K562 (cell line): ENCODE measurements around the gene SLC6A13. TPM values are rescaled to one million over a fixed set of nuclear protein-coding genes. Genes with fewer than 3 reads are reported as not detected.

Experiments
- ATAC-seq: fragments of 200-7000 bp; cut with Tn5 transposase; 3 replicates; pipeline ENCODE4 v1.9.1; 2020; ENCODE audit warnings: moderate library complexity
- BruUV-seq: library from RNA; stranded (reverse); fragments of 400-500 nt; replicated peaks from 2 replicates; lab custom pipeline; 2021; lab: Mats Ljungman, UMichigan
- CTCF ChIA-PET: fragments of 300-600 bp; formaldehyde crosslinking; extraction: SDS; loops from one replicate; lab custom pipeline; 2021; ENCODE audit warnings: low intra/inter-chr PET ratio; lab: Yijun Ruan, JAX
- POLR2A ChIA-PET: fragments of 300-600, 350-650 bp; sonication (Branson Sonifier 250); formaldehyde crosslinking; extraction: SDS; loops from one replicate; lab custom pipeline; 2021; ENCODE audit warnings: antibody characterized with exemption, inconsistent platforms; lab: Yijun Ruan, JAX
- DNase-seq, 4 experiments: peaks; one replicate each; pipeline versions ENCODE4 v3.0.0 to v3.0.0-alpha.2; 2011 to 2018; ENCODE audit warnings: low spot score in 3 of 4, mixed read lengths in 3 of 4; ENCODE audit errors: extremely low read depth in 1 of 4
- FAIRE-seq: peaks from 2 replicates; lab custom pipeline; 2011; peaks lifted over from hg19 to GRCh38; lab: Jason Lieb, UNC
- H2AFZ ChIP-seq: 2 replicates; pipeline ENCODE4 v1.6.0; 2011; ENCODE audit warnings: low read depth, low read length, control low read depth, inconsistent platforms
- H3K27ac ChIP-seq: fragments of 200-600 bp; 3 replicates; pipeline ENCODE4 v1.8.0; 2011; ENCODE audit warnings: low read depth, mild to moderate bottlenecking, control low read depth, inconsistent platforms, low read length, moderate library complexity, mixed read lengths; ENCODE audit errors: extremely low read depth
- H3K27me3 ChIP-seq, 2 experiments: fragments of 300-600 bp in 1 of 2; 2 replicates in 1 of 2; 3 replicates in 1 of 2; pipeline versions ENCODE4 v1.6.0 to v1.8.0; 2011; ENCODE audit warnings: inconsistent platforms in 2 of 2, low read length in 2 of 2, mild to moderate bottlenecking in 1 of 2, mixed read lengths in 1 of 2, moderate library complexity in 1 of 2; ENCODE audit not compliant: control insufficient read depth in 2 of 2, insufficient read depth in 2 of 2
- H3K36me3 ChIP-seq: fragments of 300-600 bp; 3 replicates; pipeline ENCODE4 v1.8.0; 2011; ENCODE audit warnings: mild to moderate bottlenecking, low read length, inconsistent platforms; ENCODE audit not compliant: control insufficient read depth, insufficient read depth
- H3K4me1 ChIP-seq, 2 experiments: fragments of 200-600 bp in 1 of 2; replicated peaks in 1 of 2; 2 replicates in 1 of 2; 3 replicates in 1 of 2; pipeline versions ENCODE4 v1.5.1 to v1.8.0; 2011; ENCODE audit warnings: inconsistent platforms in 2 of 2, low read length in 2 of 2, mild to moderate bottlenecking in 1 of 2, mixed read lengths in 1 of 2, moderate library complexity in 1 of 2; ENCODE audit not compliant: control insufficient read depth in 2 of 2, insufficient read depth in 2 of 2
- H3K4me2 ChIP-seq: 2 replicates; pipeline ENCODE4 v1.6.1; 2011; ENCODE audit warnings: low read length, control low read depth, inconsistent platforms, mixed read lengths; ENCODE audit not compliant: insufficient read depth
- H3K4me3 ChIP-seq: fragments of 200-600 bp; sonication (generic), shearing (Covaris generic); 2 replicates; pipeline ENCODE4 v1.5.1; 2016; ENCODE audit warnings: control low read depth, inconsistent platforms
- H3K79me2 ChIP-seq: fragments of 200-600 bp; 3 replicates; pipeline ENCODE4 v1.8.0; 2011; ENCODE audit warnings: low read length, inconsistent platforms; ENCODE audit not compliant: control insufficient read depth, insufficient read depth
- H3K9ac ChIP-seq, 2 experiments: 2 replicates each; pipeline versions ENCODE4 v1.6.0 to v1.6.1; 2011; ENCODE audit warnings: low read depth in 2 of 2, low read length in 2 of 2, control low read depth in 1 of 2, inconsistent platforms in 1 of 2, mild to moderate bottlenecking in 1 of 2, mixed read lengths in 1 of 2; ENCODE audit not compliant: insufficient read depth in 1 of 2
- H3K9me1 ChIP-seq: one replicate; pipeline ENCODE4 v1.6.0; 2011; ENCODE audit warnings: inconsistent platforms, mild to moderate bottlenecking, low read length, moderate library complexity; ENCODE audit not compliant: control insufficient read depth, insufficient read depth
- H3K9me3 ChIP-seq: replicated peaks from 2 replicates; pipeline ENCODE4 v1.5.1; 2011; ENCODE audit warnings: low read depth, low read length, inconsistent platforms; ENCODE audit not compliant: control insufficient read depth, insufficient read depth
- H4K20me1 ChIP-seq: replicated peaks from 2 replicates; pipeline ENCODE4 v1.6.1; 2011; ENCODE audit warnings: low read length, inconsistent platforms, mixed read lengths; ENCODE audit not compliant: control insufficient read depth, insufficient read depth
- ADNP ChIP-seq: fragments of 200-800 bp; sonication (Bioruptor generic); IDR thresholded peaks from 2 replicates; pipeline ENCODE4 v1.6.1; 2016; ENCODE audit warnings: missing genetic modification characterization, missing compliant biosample characterization
- ARID1B ChIP-seq: fragments of 450-650 bp; IDR thresholded peaks from 2 replicates; pipeline ENCODE4 v1.6.1; 2016; ENCODE audit warnings: antibody characterized with exemption, mild to moderate bottlenecking, inconsistent platforms
- EHMT2 ChIP-seq: fragments of 450-650 bp; IDR thresholded peaks from 2 replicates; pipeline ENCODE4 v1.6.1; 2018; ENCODE audit warnings: antibody characterized with exemption
- KLF6 ChIP-seq: fragments of 250-450 bp; sonication (Bioruptor Pico); IDR thresholded peaks from 2 replicates; pipeline ENCODE4 v1.4.0; 2020; ENCODE audit warnings: mild to moderate bottlenecking, moderate library complexity, borderline replicate concordance
- LCOR ChIP-seq: sonication (generic); formaldehyde crosslinking; IDR thresholded peaks from 2 replicates; pipeline ENCODE4 v1.8.0; 2022; ENCODE audit warnings: mild to moderate bottlenecking, missing genetic modification reagents
- MAFF ChIP-seq: IDR thresholded peaks from 2 replicates; pipeline ENCODE4 v1.6.1; 2012; ENCODE audit warnings: low read length, improper control_type of control experiment
- NCOR1 ChIP-seq: fragments of 450-650 bp; IDR thresholded peaks from 2 replicates; pipeline ENCODE4 v1.6.1; 2016; ENCODE audit warnings: mild to moderate bottlenecking, moderate library complexity
- NFE2 ChIP-seq: IDR thresholded peaks from 2 replicates; pipeline ENCODE4 v1.6.1; 2014; ENCODE audit warnings: antibody characterized with exemption, low read depth
- PBX2 ChIP-seq, 2 experiments: IDR thresholded peaks in 1 of 2; conservative IDR thresholded peaks in 1 of 2; 2 replicates each; pipeline ENCODE4 v1.6.1; 2016; ENCODE audit warnings: low read depth in 2 of 2, mild to moderate bottlenecking in 1 of 2, missing compliant biosample characterization in 1 of 2, missing genetic modification characterization in 1 of 2, moderate library complexity in 1 of 2
- SRF ChIP-seq, 2 experiments: fragments of 250-450, 450-650 bp in 1 of 2; sonication (Bioruptor Pico) in 1 of 2; sonication (generic) in 1 of 2; formaldehyde crosslinking; IDR thresholded peaks; 2 replicates each; pipeline versions ENCODE4 v1.5.0 to v1.5.1; 2020 to 2022; ENCODE audit warnings: mild to moderate bottlenecking in 1 of 2, missing genetic modification reagents in 1 of 2
- XRCC4 ChIP-seq: IDR thresholded peaks from one replicate; pipeline ENCODE4 v1.6.1; 2011; ENCODE audit not compliant: insufficient read depth, insufficient read length; ENCODE audit errors: extremely low read depth
- ZKSCAN1 ChIP-seq: fragments of 150-350 bp; IDR thresholded peaks from 2 replicates; pipeline ENCODE4 v1.6.1; 2016; ENCODE audit warnings: low read depth, low read length
- ZNF707 ChIP-seq: fragments of 250-450 bp; sonication (Bioruptor Pico); conservative IDR thresholded peaks from 2 replicates; pipeline ENCODE4 v1.8.0; 2022; ENCODE audit warnings: inconsistent platforms, mild to moderate bottlenecking, moderate library complexity
- WGBS: fragments of 100-300 bp; shearing (Covaris generic); methylation state at CpG from one replicate; pipeline ENCODE4 v1.1.6; 2016; ENCODE audit warnings: low coverage, mixed read lengths; ENCODE audit not compliant: insufficient coverage; ENCODE audit errors: missing lambda C conversion rate; 5-methylcytosine and 5-hydroxymethylcytosine counted together
- in situ Hi-C: fragments of 300-500 bp; cut with MboI; formaldehyde crosslinking; loops from 4 replicates; pipeline ENCODE4 v1.15.0; 2018; ENCODE audit warnings: inconsistent platforms, mixed read lengths
- intact Hi-C: fragments of 100-400 bp; cut with micrococcal nuclease; formaldehyde crosslinking; loops from 2 replicates; pipeline ENCODE4 v1.14.2; 2022
- polyA plus RNA-seq, 8 experiments: library from polyadenylated mRNA; depleted of rRNA in 4 of 8; stranded (reverse) in 5 of 8; unstranded in 3 of 8; fragments of >200 nt; fragmentation: Nextera tagmentation in 2 of 8; fragmentation: Illumina TruSeq in 1 of 8; extraction: Ambion mirVana in 2 of 8; extraction: Trizol in 1 of 8; gene quantifications; 2 replicates each; pipeline versions ENCODE4 v1.2.1 to v1.2.3, GENCODE V29; 2011 to 2014; ENCODE audit warnings: inconsistent platforms in 1 of 8, missing spikeins in 1 of 8
- total RNA-seq, 7 experiments: library from RNA; depleted of rRNA in 6 of 7; stranded (reverse); fragments of >200 nt in 6 of 7; fragmentation: Illumina TruSeq in 2 of 7; extraction: Trizol in 2 of 7; gene quantifications; 2 replicates each; pipeline versions ENCODE4 v1.2.1 to v1.2.3, GENCODE V29; 2011 to 2021; ENCODE audit warnings: low replicate concordance in 1 of 7
- TF ChIP-seq, protein P1 (sequence below): sonication (generic); formaldehyde crosslinking; IDR thresholded peaks from 2 replicates; pipeline ENCODE4 v1.5.0; 2020; ENCODE audit warnings: missing genetic modification reagents

The SLC6A13 gene
- total and polyA plus RNA-seq, 9 of the 15 experiments (the other 6 are each of a cell fraction or from before 2014, with no cell fraction given): 0.06 to 0.33 (median 0.22) TPM; not detected in 4

DNA sequence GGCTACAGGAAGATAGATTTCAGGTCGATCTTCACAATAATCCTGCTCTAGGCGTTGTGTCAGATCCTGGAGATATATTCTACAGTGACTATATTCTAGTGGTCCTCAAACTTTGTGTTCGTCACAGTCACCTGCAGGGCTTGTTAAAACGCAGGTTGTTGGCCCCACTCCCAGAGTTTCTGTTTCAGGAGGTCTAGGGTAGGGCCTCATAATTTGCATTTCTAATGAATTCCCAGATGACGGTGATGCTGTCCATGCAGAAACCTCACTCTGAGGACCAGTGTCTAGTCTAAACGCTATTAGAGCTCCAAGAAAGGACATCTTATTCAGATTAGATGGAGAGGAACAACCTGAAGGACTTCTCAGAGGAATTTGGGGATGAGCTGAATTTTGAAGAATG is 13.2 kb upstream of the SLC6A13 start:
- no peaks in the 10 kb centered on the region for H3K9me3 ChIP-seq
- no peak overlapping the region for H3K4me2 ChIP-seq
- FAIRE-seq (no peak), ATAC-seq (no peak), DNase-seq (no peak)
- intact Hi-C loops: no loop called here
- H3K27ac ChIP-seq: no peak overlapping the region
- H3K9me1 ChIP-seq: no peaks in the 10 kb centered on the region
- H3K9ac ChIP-seq: no peak overlapping the region
- CTCF ChIA-PET: no interaction called here
- in situ Hi-C loops: no loop called here
- H3K79me2 ChIP-seq: no peaks in the 10 kb centered on the region
- no peaks in the 10 kb centered on the region for H3K27me3 ChIP-seq
- H4K20me1 ChIP-seq: no peaks in the 10 kb centered on the region
- H3K36me3 ChIP-seq: no peaks in the 10 kb centered on the region
- 55% methylated on average over 5 of the region's 6 CpGs for WGBS
- BruUV-seq: no TSS peak
- TF ChIP-seq NFE2: no peak
- no peak for TF ChIP-seq XRCC4
- TF ChIP-seq SRF (CRISPR knock-in tag; IDR thresholded peaks at IDR 0.05): no peak
- no peak for TF ChIP-seq ADNP (tag)
- TF ChIP-seq NCOR1: no peak
- no peak for TF ChIP-seq MAFF
- TF ChIP-seq KLF6 (CRISPR knock-in tag): no peak
- no peak for TF ChIP-seq LCOR (CRISPR knock-in tag)
- no peak for TF ChIP-seq ARID1B
- no peak for TF ChIP-seq ZNF707 (CRISPR knock-in tag)
- no peak for TF ChIP-seq PBX2 (CRISPR knock-in tag; IDR thresholded peaks at IDR 0.05; ENCODE audit: low read depth)
- no peak for TF ChIP-seq PBX2 (tag; conservative IDR thresholded peaks at IDR 0.05; ENCODE audit: low read depth)
- TF ChIP-seq EHMT2: no peak
- TF ChIP-seq ZKSCAN1: no peak
- TF ChIP-seq, protein P1, sequence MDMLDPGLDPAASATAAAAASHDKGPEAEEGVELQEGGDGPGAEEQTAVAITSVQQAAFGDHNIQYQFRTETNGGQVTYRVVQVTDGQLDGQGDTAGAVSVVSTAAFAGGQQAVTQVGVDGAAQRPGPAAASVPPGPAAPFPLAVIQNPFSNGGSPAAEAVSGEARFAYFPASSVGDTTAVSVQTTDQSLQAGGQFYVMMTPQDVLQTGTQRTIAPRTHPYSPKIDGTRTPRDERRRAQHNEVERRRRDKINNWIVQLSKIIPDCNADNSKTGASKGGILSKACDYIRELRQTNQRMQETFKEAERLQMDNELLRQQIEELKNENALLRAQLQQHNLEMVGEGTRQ (CRISPR knock-in tag): no peak
- H3K4me1 ChIP-seq: no peaks in the 10 kb centered on the region
- H2AFZ ChIP-seq: no peak overlapping the region
- POLR2A ChIA-PET: interaction anchor here (0.6 kb wide), 1 partner anchor 32 kb away, joined by 3 read pairs; no protein-coding TSS in a partner anchor
- no peak overlapping the region for H3K4me3 ChIP-seq
